Smooth muscle cell of the brain vasculature (primary cell): Measurements from ENCODE around the gene PTPRH.

Experiments
- DNase-seq: peaks from one replicate; pipeline ENCODE4 v3.0.0-alpha.2; 2012; ENCODE audit warnings: low read depth, low spot score

PTPRH gene

GRCh38 chr19:55245236-55245904, 36.1 kb upstream of the PTPRH start:
- no peak for DNase-seq

- DNase-seq = no peak
Measured at GRCh38 chr19:55244004-55244680, 34.8 kb upstream of the PTPRH start.

GRCh38 chr19:55242517-55242916, 33.2 kb upstream of the PTPRH start:
- no peak for DNase-seq

GRCh38 chr19:55241935-55242464, 32.7 kb upstream of the PTPRH start:
- DNase-seq = no peak

DNA sequence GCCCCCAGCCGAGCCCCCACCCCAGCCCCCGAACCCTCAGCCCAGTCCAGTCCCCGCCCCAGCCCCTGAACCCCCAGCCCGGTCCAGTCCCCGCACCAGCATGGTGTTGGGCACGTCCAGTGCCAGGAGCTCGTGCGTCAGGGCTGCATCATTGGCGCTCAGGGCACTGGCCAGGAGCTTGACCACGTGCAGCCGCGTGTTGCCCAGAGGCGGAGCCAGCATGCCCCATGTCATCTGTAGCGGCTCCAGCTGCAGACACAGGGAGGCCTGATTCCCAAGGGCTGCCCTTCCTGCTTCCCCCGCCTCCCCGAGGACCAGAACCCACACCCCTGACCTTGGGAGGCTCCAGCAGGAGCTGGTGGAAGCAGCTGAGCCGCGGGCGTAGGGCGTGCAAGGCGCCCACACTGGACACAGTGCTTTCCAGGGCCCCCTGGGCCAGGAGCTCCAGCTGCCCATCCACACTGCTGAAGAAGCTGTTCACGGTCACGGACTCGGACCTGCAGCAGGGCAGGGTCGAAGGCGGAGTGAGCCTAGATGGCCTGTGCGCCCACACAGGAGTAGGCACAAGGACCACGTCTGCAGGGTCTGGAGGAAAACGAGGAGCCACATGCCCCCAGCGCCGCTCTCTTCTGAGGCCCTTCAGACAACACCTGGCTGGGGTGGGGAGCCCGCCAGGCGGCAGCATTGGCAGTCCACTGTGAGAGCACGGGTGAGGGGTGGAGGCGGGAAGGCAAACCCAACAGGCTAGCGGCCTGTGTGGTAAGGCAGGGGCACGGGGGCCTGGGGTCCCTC, 32.0 kb upstream of the PTPRH start:
- no peak for DNase-seq

- no peak for DNase-seq
Measured at GRCh38 chr19:55240713-55241020, 31.4 kb upstream of the PTPRH start.

GRCh38 chr19:55239004-55239403, 29.7 kb upstream of the PTPRH start:
- DNase-seq = no peak

- no peak for DNase-seq
Measured at GRCh38 chr19:55238030-55238429, 28.7 kb upstream of the PTPRH start.

GRCh38 chr19:55232986-55233385, 23.7 kb upstream of the PTPRH start:
- DNase-seq = no peak

DNA sequence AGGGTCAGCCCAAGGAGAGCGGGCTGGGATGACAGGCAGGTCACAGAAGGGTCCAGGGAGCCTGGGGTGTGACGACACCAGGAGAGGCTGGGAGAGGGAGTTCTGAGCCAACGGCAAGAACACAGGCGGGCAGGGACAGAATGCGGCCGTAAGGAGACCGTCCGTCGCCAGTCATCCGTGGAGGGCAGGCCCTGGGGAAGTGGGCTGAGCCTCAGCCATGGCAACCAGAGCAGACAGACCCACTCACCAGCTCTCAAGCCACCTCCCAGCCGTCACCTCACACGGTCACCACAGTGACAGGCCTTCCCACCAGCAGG, 22.9 kb upstream of the PTPRH start:
- no peak for DNase-seq

DNA sequence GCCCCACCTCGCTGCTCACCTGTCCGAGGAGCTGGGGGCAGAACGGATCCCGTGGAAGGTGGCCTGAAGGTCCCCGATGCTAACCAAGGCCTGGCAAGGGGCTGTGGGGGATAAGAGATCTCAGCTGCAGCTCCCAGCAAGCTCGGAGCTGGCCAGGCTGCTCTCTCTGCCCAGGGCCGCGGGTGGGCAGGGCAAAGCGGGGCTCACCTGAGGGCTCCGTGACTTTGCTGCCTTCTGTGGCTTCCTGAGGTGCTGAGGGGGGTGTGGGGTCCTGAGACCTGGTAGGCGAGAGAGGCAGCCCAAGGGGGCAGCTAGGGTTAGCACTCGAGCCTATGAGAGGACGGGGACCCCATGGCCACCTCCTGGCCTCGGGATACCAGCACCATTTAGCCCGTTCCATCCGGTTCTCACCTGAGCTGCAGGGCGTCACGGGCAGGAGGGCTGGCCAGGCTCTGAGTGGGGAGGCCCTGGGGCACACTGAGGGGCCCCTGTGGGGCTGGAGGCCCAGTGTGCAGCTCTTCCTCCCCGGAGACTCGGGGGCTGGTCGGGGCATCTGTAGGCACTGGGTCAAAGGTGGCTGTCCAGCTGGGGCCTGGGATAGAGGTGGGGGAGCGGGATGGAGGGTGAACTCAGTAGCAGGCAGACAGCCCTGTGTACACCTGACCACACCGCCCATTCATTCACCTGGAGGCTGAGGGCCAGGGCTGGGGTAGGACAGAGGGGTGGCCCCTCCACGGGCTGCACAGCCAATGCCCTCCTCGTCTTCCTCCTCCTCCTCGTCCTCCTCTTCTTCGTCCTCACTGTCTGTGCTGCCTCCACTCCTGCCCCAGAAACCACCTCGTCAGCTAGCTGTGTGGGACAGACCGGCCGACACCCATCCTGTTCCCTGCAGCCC, 22.3 kb upstream of the PTPRH start:
- DNase-seq = no peak

- DNase-seq = no peak
Measured at GRCh38 chr19:55230780-55231179, 21.5 kb upstream of the PTPRH start.

GRCh38 chr19:55230329-55230728, 21.0 kb upstream of the PTPRH start:
- DNase-seq = no peak

DNA sequence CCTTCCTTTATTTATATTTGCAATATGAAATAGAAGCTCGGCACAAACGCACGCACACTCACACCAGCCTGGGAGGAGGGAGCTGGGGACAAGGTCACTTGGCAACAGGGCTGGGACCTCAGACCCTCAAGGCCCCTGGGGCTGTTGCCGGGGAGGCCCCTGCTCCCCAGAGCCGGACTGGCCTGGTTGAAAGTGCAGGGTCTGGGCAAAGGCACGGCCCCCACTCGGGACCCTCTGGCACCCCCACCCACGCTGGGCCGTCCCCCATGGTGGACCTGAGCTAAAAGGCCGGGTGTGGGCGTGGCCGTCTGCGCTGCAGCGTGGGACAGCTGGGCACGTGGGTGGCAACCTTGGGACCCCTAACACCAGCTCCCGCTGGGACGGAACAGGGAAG, 20.5 kb upstream of the PTPRH start:
- no peak for DNase-seq

GRCh38 chr19:55229145-55229788, 20.0 kb upstream of the PTPRH start:
- DNase-seq = no peak

- no peak for DNase-seq
Measured at GRCh38 chr19:55228403-55229031, 19.2 kb upstream of the PTPRH start, which contains the start of gene TMEM86B. Gene TMEM86B, minus strand, starts transcription at chr19:55228763. Its CDS starts 22 bp downstream, at chr19:55228741.

DNA sequence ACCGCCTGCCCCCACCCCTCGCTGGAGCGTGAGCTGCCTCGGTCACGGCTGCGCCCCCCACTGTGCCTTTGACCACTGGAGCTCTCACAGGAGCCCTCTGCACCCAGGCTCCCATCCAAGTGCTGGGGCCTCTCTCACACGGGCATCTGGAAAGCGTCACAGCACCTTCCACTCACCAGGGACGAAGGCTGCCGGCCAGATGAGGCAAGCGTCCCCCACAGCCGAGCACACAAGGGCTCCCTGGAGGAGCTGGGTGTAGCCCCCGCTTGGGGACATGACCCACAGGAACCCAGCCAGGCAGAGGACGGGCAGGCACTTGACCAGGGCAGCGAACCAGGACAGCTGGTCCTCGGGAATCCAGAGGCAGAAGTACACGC, 18.7 kb upstream of the PTPRH start:
- DNase-seq = no peak

GRCh38 chr19:55227241-55228014, 18.1 kb upstream of the PTPRH start:
- no peak for DNase-seq

- DNase-seq = no peak
Measured at GRCh38 chr19:55226788-55227187, 17.5 kb upstream of the PTPRH start.

- DNase-seq = no peak
Measured at GRCh38 chr19:55226273-55226672, 17.0 kb upstream of the PTPRH start.
